Stimulated activated CD4-positive, alpha-beta T cell treated with anti-CD3 and anti-CD28 coated beads, TNF-alpha, amount 100 ng/mL, for 48 hours (primary cell): Measurements from ENCODE around the gene CREB5.

ENCODE experiments used
- DNase-seq, 3 donors: peaks; one replicate each; pipeline ENCODE4 v3.0.0-alpha.2; 2020; ENCODE audit warnings: low read depth in 3 of 3

The CREB5 gene

GRCh38 chr7:28435152-28435551 is 22.8 kb downstream of the CREB5 start:
- no peak for DNase-seq

- no peak for DNase-seq
These were observed 23.5 kb downstream of the CREB5 start for GRCh38 chr7:28435732-28436378.

- no peak for DNase-seq
These were observed 27.8 kb downstream of the CREB5 start for GRCh38 chr7:28440055-28440601.

GRCh38 chr7:28442540-28443420 is 30.5 kb downstream of the CREB5 start:
- no peak for DNase-seq

- DNase-seq, result no peak
These were observed 33.8 kb downstream of the CREB5 start for GRCh38 chr7:28446131-28446530.

GRCh38 chr7:28447071-28447470 is 34.8 kb downstream of the CREB5 start:
- no peak for DNase-seq

GRCh38 chr7:28448708-28449107 is 36.4 kb downstream of the CREB5 start:
- no peak for DNase-seq

GRCh38 chr7:28452681-28453080 is 40.4 kb downstream of the CREB5 start:
- DNase-seq, result no peak

- DNase-seq, result no peak
These were observed 43.2 kb downstream of the CREB5 start for GRCh38 chr7:28455486-28455885.

GRCh38 chr7:28456044-28456443 is 43.7 kb downstream of the CREB5 start:
- no peak for DNase-seq

- DNase-seq, result no peak
These were observed 46.4 kb downstream of the CREB5 start for GRCh38 chr7:28458732-28459131.

- DNase-seq, result no peak
These were observed 47.0 kb downstream of the CREB5 start for GRCh38 chr7:28459306-28459705.

- DNase-seq, result no peak
These were observed 53.4 kb downstream of the CREB5 start for GRCh38 chr7:28465697-28466096.

GRCh38 chr7:28466341-28466740 is 54.0 kb downstream of the CREB5 start:
- no peak for DNase-seq

- DNase-seq, result no peak
These were observed 54.6 kb downstream of the CREB5 start for GRCh38 chr7:28466885-28467284.

GRCh38 chr7:28469562-28469961 is 57.2 kb downstream of the CREB5 start:
- no peak for DNase-seq

GRCh38 chr7:28470344-28470743 is 58.0 kb downstream of the CREB5 start:
- DNase-seq, result no peak

GRCh38 chr7:28472332-28472731 is 60.0 kb downstream of the CREB5 start:
- no peak for DNase-seq

GRCh38 chr7:28473571-28474281 is 61.4 kb downstream of the CREB5 start:
- no peak for DNase-seq

GRCh38 chr7:28474282-28474638 is 61.9 kb downstream of the CREB5 start:
- no peak for DNase-seq

GRCh38 chr7:28474640-28475039 is 62.3 kb downstream of the CREB5 start:
- DNase-seq, result no peak

GRCh38 chr7:28477041-28477442 is 64.7 kb downstream of the CREB5 start:
- DNase-seq, result no peak
